Stimulated activated CD4-positive, alpha-beta T cell treated with anti-CD3 and anti-CD28 coated beads, TNF-alpha, amount 100 ng/mL, for 48 hours (primary cell): ENCODE results near the gene UNC119.

Experiments
- DNase-seq, 3 donors: peaks; one replicate each; pipeline ENCODE4 v3.0.0-alpha.2; 2020; ENCODE audit warnings: low read depth in 3 of 3

Gene UNC119

GRCh38 chr17:28573040-28573380 lies 20.6 kb upstream of the UNC119 start:
- DNase-seq: no peak

DNA sequence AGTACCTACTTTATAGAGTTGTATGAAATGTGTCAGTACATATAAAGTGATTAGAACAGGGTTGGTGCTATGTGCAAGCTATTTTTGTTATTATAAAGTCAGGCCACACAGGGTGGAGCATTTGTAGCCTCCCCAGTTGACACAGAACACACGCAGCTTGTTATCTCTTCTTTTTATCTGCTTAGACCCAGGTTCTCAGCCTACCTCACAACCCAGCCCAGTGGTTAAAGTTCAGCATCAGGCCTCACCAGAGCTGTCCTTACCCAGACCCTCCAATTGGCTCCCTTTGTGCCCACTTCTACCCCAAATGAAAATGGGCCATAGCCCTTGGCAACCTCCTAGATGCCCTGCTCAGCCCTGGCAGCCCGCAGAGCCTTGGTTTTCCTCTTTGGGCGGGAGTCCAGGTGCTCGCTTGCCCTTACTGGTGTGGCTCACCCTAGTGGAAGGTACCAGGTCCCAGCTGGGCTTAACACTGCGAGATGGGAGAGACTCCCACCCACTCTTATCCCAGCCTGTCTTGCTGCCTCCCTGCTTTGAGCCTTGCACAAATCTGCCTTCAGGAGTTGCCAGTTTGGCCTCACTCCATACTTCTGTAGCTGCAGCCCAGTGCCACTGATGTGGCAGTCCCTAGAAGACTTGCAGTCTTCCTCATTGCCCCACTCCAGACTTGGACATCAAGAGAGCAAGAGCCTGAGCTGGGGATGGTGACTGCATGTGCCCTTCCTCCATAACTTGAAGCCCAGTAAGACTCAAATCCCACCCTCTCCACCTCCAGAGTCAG lies 20.0 kb upstream of the UNC119 start:
- DNase-seq: no peak

DNA sequence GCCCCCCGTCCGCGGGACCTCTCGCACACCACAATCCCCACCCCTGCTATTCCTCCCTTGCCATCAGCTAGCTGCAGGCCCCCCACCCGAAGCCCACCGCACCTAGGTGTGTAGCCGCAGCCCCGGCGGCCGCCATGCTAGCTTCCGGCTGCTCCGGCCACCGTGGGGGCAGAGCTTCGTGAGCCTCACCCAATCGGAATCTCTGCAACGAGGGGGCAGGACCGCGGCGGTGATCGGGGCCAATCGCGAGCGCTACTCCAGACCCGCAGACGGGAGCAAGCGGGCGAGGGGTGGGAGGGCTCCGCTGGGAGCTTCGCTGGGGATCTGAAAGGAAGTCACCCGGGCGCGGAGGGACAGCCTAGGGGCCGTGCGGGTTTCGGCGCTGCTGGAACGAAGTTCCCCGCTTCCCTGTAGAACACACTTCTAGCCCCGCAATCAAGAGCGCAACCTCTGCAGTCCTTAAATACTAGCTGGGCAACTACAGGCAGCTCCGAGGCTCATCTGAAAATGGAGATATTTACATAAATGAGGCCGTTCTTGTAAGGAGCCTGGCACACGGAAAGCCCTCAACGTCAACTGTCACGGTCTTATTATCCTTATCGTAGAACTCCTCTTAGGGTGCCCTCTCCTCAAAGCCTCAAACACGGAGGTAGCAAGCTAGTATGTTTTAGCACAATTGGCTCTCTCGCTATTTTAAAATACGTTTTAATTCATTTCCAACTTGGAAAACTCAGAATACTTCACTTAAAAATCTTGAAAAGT lies 19.1 kb upstream of the UNC119 start, which contains the start of gene PIGS:
Gene PIGS (minus strand): TSS at position 164 of the 762 bp plus-strand sequence. CDS start 28 bp downstream, at position 136.
- DNase-seq: peak; percentile 85 to 91 (median 90)

DNA sequence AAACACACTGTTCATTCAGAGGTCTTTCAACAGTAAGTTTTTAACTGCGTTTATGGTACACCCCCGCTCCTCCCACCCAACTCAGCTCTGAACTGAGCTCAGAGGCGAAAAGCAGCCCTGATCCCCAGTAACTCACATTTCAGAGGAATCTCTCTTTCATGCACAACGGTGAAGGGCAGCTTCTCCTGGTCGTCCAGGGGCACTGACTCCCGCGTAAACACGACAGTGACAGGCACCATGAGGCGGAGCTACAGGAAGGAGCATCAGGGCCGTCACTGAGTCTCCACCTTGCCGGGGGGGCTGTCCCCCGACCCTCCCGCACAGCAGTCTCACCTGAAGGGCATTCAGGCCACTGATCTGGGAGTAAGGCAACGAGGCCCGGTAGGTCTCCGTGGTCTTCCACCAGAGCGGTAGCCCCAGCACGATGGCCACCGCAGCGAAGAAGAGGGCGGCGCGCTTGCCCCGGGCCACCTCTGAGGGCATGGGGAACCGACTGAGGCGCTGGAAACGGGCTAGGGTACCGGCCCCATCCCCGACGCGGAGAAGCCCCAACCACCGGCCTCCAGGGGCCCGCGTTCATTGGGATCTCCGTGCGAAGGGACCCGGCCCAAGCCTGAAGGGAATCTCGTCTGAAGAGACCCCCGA lies 18.4 kb upstream of the UNC119 start:
- DNase-seq: no peak

GRCh38 chr17:28569446-28569845 lies 17.0 kb upstream of the UNC119 start:
- DNase-seq: no peak

GRCh38 chr17:28567604-28568003 lies 15.2 kb upstream of the UNC119 start:
- DNase-seq: no peak

DNA sequence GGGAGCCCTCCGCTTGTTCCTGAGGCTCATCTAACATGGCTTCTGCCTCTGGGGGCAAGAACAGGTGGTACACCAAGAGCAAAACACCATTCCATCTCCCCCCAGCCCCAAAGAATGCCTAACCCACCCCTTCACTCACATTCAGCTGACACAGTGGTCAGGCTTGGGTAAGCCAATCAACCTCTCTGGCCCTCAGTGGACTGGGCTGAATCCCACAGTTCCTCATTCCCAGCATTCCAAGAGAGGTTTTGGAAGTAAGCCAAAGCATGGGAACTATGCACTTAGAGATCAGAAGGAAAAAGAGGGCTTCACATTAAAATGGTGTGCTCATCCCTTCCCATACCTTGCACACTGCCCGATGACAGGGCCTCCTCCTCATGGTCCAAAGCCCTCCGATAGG lies 11.1 kb upstream of the UNC119 start:
- no peak for DNase-seq

GRCh38 chr17:28555022-28555421 lies 2.6 kb upstream of the UNC119 start:
- no peak for DNase-seq

DNA sequence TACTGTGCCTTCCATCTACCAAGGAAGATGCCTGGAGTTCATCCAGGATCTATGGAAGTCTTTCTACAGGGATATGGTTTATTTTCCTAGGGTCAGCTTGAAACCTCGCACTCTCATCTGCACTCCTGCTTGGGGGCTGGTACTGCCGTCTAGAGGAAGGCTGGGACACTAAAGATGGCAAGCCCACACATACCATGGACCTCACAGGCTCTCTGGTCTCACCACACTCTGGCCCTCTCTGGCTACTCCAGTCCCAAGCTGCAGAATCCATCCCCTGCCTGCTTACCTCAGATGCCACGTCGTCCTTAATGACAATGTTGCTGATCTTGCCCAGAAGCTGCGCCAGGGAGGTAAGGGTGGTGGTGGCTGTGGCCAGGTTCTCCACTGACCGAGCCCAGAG lies 2.1 kb upstream of the UNC119 start:
- DNase-seq: no peak

DNA sequence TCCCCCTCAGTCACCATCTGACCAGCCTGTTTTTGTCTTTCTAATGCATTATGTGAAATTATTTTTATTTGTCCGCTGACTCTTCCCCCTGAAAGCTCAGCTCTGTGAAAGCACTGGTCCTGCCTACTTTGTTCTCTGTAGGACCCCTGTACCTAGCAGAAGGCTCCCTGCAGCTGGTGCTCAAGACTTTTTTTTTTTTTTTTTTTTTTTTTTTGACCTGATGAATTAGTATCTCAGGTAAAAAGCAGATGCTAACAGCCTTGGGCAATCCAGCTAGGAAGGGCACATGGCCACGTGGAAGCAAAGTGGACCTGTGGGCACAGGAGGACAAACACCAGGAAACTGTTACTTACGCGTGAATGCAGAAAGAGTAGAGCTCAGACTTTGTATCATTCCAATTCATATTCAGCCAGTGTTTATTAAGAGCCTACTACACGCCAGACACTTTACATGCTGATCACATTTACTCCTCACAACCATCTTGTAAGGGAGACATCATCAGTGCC lies 629 bp upstream of the UNC119 start:
- DNase-seq: no peak

DNA sequence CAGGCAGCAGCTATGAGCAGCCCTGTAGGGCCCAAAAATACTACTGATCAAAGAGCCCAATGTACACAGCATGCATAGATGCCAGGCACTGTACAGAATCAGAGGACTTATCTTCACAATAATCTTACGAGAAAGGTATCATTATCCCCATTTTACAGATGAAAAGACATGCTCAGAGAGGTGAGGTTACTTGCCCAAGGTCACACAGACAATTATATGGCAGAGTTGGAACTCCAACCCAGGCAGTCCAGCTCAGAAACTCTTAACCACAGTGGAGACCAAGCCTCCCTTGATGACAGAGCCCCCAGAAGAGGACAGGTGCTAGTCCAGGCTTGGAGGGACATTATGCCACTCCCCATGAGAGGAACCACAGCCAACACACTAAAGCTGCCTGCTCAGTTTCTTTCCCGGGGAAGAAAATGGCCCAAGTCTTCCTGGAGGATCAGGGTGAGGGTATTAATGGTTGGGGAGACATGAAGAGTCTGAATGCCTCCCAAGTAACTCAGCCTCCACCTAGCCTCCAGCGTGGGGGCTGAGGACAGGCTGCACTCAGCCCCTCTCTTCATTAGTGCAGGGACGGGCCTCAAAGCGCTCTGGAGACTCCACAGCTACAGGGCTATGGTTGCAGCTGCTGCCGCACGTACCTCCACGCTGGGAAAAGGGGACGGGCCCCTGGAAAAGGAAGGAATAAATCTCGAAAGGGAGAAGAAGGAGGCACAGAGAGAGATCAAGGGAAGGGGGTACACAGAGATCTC lies 826 bp downstream of the UNC119 start:
- DNase-seq: no peak

DNA sequence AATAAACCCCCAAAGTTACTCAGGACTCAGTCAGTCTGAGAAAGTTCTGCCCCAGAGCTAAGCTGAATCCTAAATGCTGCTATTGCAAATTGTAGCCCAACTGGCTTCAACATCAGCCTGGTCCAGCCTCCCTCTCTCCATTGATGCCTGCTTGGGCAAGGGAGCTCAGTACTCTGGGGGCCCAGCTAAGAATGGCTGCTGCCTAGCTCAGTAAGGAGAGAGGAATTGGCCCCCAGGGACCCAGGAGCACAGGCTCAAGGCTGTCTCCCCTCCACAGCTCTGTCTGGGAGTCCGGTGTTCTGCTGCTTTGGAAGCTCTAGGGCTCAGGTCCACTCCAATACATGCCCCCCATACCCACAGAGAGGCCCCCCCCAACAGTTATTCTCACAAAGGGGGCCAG lies 1.6 kb downstream of the UNC119 start:
- no peak for DNase-seq

- peak in 2 of 3 donors; percentile 26 to 46 for DNase-seq
These were observed 2.9 kb downstream of the UNC119 start for GRCh38 chr17:28549236-28550132.

DNA sequence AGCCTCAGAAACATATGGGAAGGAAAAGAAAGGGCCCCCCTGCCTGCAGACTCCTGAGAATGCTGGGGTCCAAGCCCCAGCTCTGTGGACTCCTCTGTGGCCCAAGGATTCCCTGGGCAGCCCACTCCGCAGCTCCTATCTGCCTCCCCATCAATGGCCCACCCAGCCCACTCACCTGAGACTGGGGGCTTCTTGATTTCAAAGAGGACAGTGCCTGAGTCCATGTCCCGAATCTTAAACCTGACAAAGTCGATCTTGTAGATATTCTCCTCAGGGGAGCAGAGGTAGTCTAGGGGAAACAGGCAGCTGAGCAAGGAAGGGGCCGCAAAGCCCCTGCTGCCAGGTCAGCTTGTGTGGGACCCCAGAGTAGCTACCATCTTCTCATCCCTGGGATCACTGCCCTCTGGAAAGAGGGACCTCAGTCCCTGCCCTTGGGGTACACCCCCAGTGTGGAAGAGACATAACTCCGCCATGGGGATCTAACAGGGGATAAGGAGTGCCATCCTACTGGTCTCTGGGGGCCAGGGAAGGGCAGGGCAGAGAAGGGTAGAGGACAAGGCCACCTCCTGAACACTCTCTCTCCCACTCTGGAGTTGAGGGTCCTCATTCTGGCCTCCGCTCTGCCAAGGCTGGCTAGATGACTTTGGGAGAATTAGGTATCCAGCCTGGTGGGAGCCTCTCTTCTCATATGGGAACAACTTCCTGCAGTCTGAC lies 3.9 kb downstream of the UNC119 start:
- no peak for DNase-seq

DNA sequence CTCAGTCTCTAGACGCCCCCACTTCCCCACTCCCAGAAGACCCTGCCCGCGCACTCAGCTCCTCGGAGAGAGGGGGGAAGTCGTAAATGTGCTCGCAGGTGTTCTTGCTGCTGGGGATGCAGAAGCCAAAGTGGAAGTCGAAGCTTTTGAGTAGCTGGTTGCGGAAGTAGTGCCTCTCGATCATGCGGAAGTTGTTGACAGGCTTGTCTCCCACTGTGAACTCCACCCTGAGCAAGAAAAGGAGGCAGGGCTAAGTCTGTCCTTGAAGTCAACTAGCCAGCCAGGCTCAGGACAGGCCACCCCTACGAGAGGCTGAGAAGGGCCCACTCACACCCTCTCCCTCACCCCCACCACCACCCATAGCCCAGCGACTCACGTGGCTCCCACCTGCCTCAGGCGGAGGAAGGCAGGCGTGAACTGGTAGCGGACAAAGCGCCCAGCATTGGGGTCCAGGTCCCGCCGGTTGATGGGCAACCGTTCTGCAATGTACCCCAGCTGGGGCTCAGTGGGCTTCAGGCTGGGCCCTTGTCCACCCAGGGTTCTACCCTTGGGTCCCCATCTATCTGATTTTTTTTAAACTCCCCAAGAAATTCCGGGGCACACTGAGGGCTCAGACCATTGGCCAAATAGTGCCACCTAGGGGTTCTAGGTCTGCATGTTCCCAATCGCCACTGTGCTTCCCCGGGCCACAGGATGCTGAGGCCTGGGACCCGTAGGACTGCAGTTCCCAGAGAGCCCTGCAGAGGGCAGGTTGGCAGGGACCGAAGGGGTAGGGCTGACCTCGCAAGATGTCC lies 4.6 kb downstream of the UNC119 start:
- peak; percentile 65 to 67 (median 65) for DNase-seq

DNA sequence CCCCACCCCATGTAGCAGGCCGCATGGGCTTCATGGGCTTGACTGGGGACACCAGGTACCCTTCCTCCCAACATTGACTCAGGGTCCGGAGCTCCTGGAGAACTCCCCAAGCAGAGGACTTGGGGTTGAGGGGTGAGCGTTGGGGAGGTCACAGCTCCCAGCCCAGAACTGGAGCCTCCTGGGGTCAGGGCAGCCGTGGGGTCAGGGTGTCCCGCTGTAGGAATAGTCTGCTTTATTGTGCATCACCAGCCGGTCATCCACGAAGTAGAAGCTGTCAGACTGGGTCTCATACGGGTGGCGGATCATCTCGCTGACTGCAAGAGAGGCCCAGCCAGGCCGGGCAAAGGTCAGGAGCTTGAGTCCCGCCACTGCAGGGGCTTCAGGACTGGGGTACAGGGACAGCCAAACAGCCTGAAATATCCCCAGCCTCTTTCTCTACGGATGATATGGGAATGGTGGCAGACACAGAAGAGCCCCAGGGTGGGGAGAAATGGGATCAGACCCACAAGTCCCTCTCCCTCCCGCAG lies 5.3 kb downstream of the UNC119 start:
- no peak for DNase-seq

- DNase-seq: no peak
These were observed 6.5 kb downstream of the UNC119 start for GRCh38 chr17:28545787-28546415.

GRCh38 chr17:28545141-28545503 lies 7.3 kb downstream of the UNC119 start:
- DNase-seq: no peak
